Liver (tissue), 9 donors: ENCODE data around the gene NEMF. TPM values are rescaled to one million over a fixed set of nuclear protein-coding genes. Genes with fewer than 3 reads are reported as not detected.
"Not testable (repeated sequence)": the region's sequence is repeated elsewhere in the genome, so short reads cannot be mapped to it uniquely, and the experiment has no call there.

Experiments
- DNase-seq: peaks from one replicate; pipeline ENCODE4 v3.0.0-alpha.2; 2017; ENCODE audit warnings: low spot score
- H3K27ac ChIP-seq, 2 donors: one replicate each; pipeline ENCODE4 v1.7.0; 2013; ENCODE audit warnings: inconsistent platforms in 2 of 2, low read length in 2 of 2, control low read depth in 1 of 2, low read depth in 1 of 2, mild to moderate bottlenecking in 1 of 2
- H3K27me3 ChIP-seq, 4 donors: one replicate each; pipeline versions ENCODE4 v1.6.1 to v1.7.0; 2013; ENCODE audit warnings: low read length in 3 of 4, inconsistent platforms in 1 of 4, mild to moderate bottlenecking in 1 of 4, moderate library complexity in 1 of 4; ENCODE audit not compliant: control insufficient read depth in 4 of 4, insufficient read depth in 4 of 4
- H3K36me3 ChIP-seq, 4 donors: one replicate each; pipeline versions ENCODE4 v1.6.1 to v1.7.0; 2013; ENCODE audit warnings: low read length in 3 of 4, mild to moderate bottlenecking in 3 of 4, low read depth in 1 of 4, moderate library complexity in 1 of 4; ENCODE audit not compliant: control insufficient read depth in 4 of 4, insufficient read depth in 3 of 4
- H3K4me1 ChIP-seq, 4 donors: one replicate each; pipeline versions ENCODE4 v1.6.1 to v1.7.0; 2013; ENCODE audit warnings: low read length in 3 of 4, mild to moderate bottlenecking in 3 of 4, moderate library complexity in 1 of 4; ENCODE audit not compliant: control insufficient read depth in 4 of 4, insufficient read depth in 4 of 4
- H3K4me3 ChIP-seq, 3 donors: one replicate each; pipeline versions ENCODE4 v1.6.1 to v1.7.0; 2013; ENCODE audit warnings: low read length in 3 of 3, control low read depth in 1 of 3, low read depth in 1 of 3, mild to moderate bottlenecking in 1 of 3
- H3K9ac ChIP-seq, 2 donors: one replicate each; pipeline ENCODE4 v1.7.0; 2013; ENCODE audit warnings: low read length in 2 of 2, mild to moderate bottlenecking in 2 of 2, moderate library complexity in 2 of 2, control low read depth in 1 of 2, low read depth in 1 of 2
- H3K9me3 ChIP-seq, 4 donors: one replicate each; pipeline versions ENCODE4 v1.6.1 to v1.7.0; 2013; ENCODE audit warnings: low read length in 3 of 4; ENCODE audit not compliant: control insufficient read depth in 4 of 4
- EGR1 ChIP-seq, 2 donors: IDR thresholded peaks; 2 replicates each; pipeline ENCODE4 v1.6.1; 2016 to 2018; ENCODE audit warnings: antibody characterized with exemption in 2 of 2, low read depth in 2 of 2
- GABPA ChIP-seq, 2 donors: IDR thresholded peaks in 1 of 2; conservative IDR thresholded peaks in 1 of 2; 2 replicates each; pipeline ENCODE4 v1.6.1; 2016; ENCODE audit warnings: antibody characterized with exemption in 2 of 2, mild to moderate bottlenecking in 1 of 2, moderate library complexity in 1 of 2
- HNF4A ChIP-seq, 2 donors: conservative IDR thresholded peaks; 2 replicates each; pipeline ENCODE4 v1.6.1; 2016; ENCODE audit warnings: antibody characterized with exemption in 2 of 2, mild to moderate bottlenecking in 2 of 2
- JUND ChIP-seq, 2 donors: IDR thresholded peaks; 2 replicates each; pipeline ENCODE4 v1.6.1; 2016; ENCODE audit warnings: antibody characterized with exemption in 2 of 2
- MAX ChIP-seq: IDR thresholded peaks from 2 replicates; pipeline ENCODE4 v1.6.1; 2016; ENCODE audit warnings: antibody characterized with exemption
- NR2F2 ChIP-seq: IDR thresholded peaks from 2 replicates; pipeline ENCODE4 v1.6.1; 2016; ENCODE audit warnings: antibody characterized with exemption
- RAD21 ChIP-seq, 2 donors: IDR thresholded peaks; 2 replicates each; pipeline ENCODE4 v1.6.1; 2016; ENCODE audit warnings: antibody characterized with exemption in 2 of 2, mild to moderate bottlenecking in 2 of 2
- REST ChIP-seq: IDR thresholded peaks from 2 replicates; pipeline ENCODE4 v1.6.1; 2016; ENCODE audit warnings: antibody characterized with exemption, mild to moderate bottlenecking
- RXRA ChIP-seq, 2 donors: IDR thresholded peaks; 2 replicates each; pipeline ENCODE4 v1.6.1; 2017 to 2018; ENCODE audit warnings: antibody characterized with exemption in 2 of 2, mild to moderate bottlenecking in 1 of 2
- WGBS: extraction: QIAGEN DNeasy Blood & Tissue Kit; methylation state at CpG from one replicate; pipeline ENCODE4 v1.1.7; 2013; 5-methylcytosine and 5-hydroxymethylcytosine counted together
- polyA plus RNA-seq, 2 donors: library from polyadenylated mRNA; stranded (reverse) in 1 of 2; unstranded in 1 of 2; fragments of 200-250 nt in 1 of 2; fragments of >200 nt in 1 of 2; fragmentation: Nextera tagmentation in 1 of 2; extraction: Ambion mirVana in 1 of 2; gene quantifications; one replicate each; pipeline versions ENCODE4 v1.2.1 to v1.2.3, GENCODE V29; 2013 to 2015
- total RNA-seq, 2 donors: library from RNA; depleted of rRNA; stranded (reverse); fragments of >200 nt; gene quantifications; one replicate each; pipeline ENCODE4 v1.2.3, GENCODE V29; 2014
- TF ChIP-seq, protein P1 (sequence below): fragments of 150-350 bp; IDR thresholded peaks from 2 replicates; pipeline ENCODE4 v1.5.1; 2017; ENCODE audit warnings: improper control_type of control experiment, low read depth, low read length; ENCODE audit not compliant: missing input control
- donor health status: healthy.
- donor health status: healthy.
- donor health status: healthy.
- donor health status: healthy.
- donor health status: healthy.

Gene NEMF
- total and polyA plus RNA-seq, 4 donors: 7.9 to 37.2 (median 31.1) TPM

GRCh38 chr14:49820176-49820575 lies 32.4 kb downstream of the NEMF start:
- Histone ChIP-seq H3K27ac (no peak overlapping the region), H3K9ac (no peak overlapping the region), H3K4me3 (no peak overlapping the region), H3K9me3 (no peaks in the 10 kb centered on the region), H3K4me1 (no peaks in the 10 kb centered on the region), H3K27me3 (no peaks in the 10 kb centered on the region), H3K36me3 (peaks cover 3 to 54% (median 36%) of the 10 kb centered on the region in 4 donors)
- 98% methylated on average over 12 of the region's 12 CpGs for WGBS
- TF ChIP-seq MAX (no peak), HNF4A (conservative IDR thresholded peaks at IDR 0.05) (no peak), NR2F2 (no peak)
- DNase-seq: no peak

- H3K9ac ChIP-seq: no peak overlapping the region
- TF ChIP-seq RAD21 (IDR thresholded peaks at IDR 0.05): no peak
- TF ChIP-seq JUND (IDR thresholded peaks at IDR 0.05): no peak
- no peak for TF ChIP-seq REST
- no peak for TF ChIP-seq EGR1 (IDR thresholded peaks at IDR 0.05; ENCODE audit: low read depth in 2 of 2)
- TF ChIP-seq GABPA (IDR thresholded peaks at IDR 0.05 in 1 of 2, conservative IDR thresholded peaks at IDR 0.05 in 1 of 2): no peak
- TF ChIP-seq, protein P1, sequence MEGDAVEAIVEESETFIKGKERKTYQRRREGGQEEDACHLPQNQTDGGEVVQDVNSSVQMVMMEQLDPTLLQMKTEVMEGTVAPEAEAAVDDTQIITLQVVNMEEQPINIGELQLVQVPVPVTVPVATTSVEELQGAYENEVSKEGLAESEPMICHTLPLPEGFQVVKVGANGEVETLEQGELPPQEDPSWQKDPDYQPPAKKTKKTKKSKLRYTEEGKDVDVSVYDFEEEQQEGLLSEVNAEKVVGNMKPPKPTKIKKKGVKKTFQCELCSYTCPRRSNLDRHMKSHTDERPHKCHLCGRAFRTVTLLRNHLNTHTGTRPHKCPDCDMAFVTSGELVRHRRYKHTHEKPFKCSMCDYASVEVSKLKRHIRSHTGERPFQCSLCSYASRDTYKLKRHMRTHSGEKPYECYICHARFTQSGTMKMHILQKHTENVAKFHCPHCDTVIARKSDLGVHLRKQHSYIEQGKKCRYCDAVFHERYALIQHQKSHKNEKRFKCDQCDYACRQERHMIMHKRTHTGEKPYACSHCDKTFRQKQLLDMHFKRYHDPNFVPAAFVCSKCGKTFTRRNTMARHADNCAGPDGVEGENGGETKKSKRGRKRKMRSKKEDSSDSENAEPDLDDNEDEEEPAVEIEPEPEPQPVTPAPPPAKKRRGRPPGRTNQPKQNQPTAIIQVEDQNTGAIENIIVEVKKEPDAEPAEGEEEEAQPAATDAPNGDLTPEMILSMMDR: no peak
- TF ChIP-seq NR2F2: no peak
- no peak for TF ChIP-seq RXRA (IDR thresholded peaks at IDR 0.05)
- no peak for DNase-seq
- H3K36me3 ChIP-seq: peaks cover 3 to 60% (median 34%) of the 10 kb centered on the region in 4 donors
- 100% methylated on average over 3 of the region's 3 CpGs for WGBS
- no peak overlapping the region for H3K27ac ChIP-seq
- no peaks in the 10 kb centered on the region for H3K27me3 ChIP-seq
- no peaks in the 10 kb centered on the region for H3K4me1 ChIP-seq
- H3K9me3 ChIP-seq: no peaks in the 10 kb centered on the region
- H3K4me3 ChIP-seq: no peak overlapping the region
These were observed 35.7 kb downstream of the NEMF start for GRCh38 chr14:49816844-49817243.

DNA sequence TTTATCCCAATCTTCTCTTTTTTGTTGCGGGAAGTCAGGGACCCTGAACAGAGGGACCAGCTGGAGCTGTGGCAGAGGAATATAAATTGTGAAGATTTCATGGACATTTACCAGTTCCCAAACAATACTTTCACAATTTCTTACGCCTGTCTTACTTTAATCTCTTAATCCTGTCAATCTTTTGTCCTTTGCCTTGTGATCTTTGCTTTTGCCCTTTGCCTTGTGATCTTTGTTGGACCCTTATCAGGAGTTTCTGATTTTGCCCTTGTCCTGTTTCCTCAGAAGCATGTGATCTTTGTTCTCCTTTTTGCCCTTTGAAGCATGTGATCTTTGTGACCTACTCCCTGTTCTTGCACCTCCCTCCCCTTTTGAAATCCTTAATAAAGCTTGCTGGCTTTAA lies 36.5 kb downstream of the NEMF start:
- peaks cover 3 to 64% (median 37%) of the 10 kb centered on the region in 4 donors for H3K36me3 ChIP-seq

More for the DNA sequence above, 36.5 kb downstream of the NEMF start:
- not testable (repeated sequence) for H3K9ac ChIP-seq, H3K27me3 ChIP-seq, DNase-seq, H3K4me1 ChIP-seq, H3K9me3 ChIP-seq, H3K27ac ChIP-seq, H3K4me3 ChIP-seq
- 91% methylated on average over 2 of the region's 2 CpGs for WGBS
- TF ChIP-seq HNF4A (conservative IDR thresholded peaks at IDR 0.05): peak; percentile 10 to 20
